Endothelial cell of hepatic sinusoid (primary cell): Measurements from ENCODE around the gene ESYT2.

Source experiments
- in situ Hi-C: cut with HindIII; loops from 2 replicates; pipeline ENCODE4 v1.10.0; 2017; ENCODE audit warnings: low sequenced_read_pairs

The ESYT2 gene

DNA sequence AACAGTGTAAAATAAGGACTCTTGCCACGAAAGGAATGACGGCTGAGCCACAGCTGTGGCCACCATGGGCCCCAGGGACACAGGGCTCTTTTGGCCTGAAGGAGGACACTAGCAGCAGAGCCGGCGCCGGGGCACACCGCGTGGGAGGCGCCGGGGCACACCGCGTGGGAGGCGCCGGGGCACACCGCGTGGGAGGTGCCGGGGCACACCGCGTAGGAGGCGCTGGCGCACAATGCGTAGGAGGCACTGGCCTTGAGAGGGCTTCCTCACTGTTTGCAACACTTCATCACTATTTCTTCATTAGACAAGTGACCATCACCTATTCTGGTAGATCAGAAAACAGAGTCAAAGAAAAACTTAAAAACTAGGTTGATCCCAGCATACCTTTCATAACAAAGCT lies 23.4 kb downstream of the ESYT2 start:
- in situ Hi-C loops: no loop called here

- in situ Hi-C loops: no loop called here
Observed at GRCh38 chr7:158805414-158805813, 23.9 kb downstream of the ESYT2 start.

- in situ Hi-C loops: no loop called here
Observed at GRCh38 chr7:158804335-158804734, 25.0 kb downstream of the ESYT2 start.

GRCh38 chr7:158803367-158803969 lies 25.8 kb downstream of the ESYT2 start:
- in situ Hi-C loops: no loop called here

DNA sequence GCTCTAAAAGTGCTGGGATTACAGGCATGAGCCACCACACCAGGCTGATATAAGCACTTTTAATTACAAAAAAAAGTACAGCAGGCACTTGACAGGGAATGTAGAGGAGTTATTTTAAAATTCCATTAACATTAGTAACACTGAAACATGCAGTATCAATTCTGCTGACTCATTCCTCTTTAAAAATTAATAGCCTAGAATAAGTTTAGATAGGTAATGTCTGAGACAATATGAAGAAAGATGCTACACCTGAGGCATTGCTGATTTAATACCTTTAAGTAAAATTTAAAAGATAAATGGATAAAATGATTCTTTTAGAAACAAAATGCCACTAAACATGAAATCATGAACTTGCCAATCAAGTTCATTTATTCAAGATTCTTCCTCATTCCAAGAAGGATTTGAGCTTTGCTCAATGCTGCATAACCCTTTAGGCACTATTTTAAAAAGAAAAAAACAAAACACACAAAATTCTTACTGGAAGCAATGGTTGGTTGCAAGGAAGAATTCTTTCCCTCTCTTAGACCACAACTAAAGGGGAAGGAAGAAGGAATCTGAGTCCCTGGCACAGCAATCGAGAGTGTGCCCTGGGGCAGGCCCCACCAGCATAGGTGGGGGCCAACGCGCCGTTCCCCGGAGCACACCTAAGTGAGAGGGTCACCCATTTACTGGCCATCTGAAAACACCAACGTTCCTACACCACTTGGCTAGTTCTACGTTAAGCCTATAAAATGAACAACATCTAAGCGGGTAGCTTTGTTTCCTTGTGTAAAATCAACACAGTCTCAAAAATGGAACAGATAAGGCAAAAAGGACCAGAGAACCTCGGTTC lies 26.6 kb downstream of the ESYT2 start:
- in situ Hi-C loops: no loop called here

DNA sequence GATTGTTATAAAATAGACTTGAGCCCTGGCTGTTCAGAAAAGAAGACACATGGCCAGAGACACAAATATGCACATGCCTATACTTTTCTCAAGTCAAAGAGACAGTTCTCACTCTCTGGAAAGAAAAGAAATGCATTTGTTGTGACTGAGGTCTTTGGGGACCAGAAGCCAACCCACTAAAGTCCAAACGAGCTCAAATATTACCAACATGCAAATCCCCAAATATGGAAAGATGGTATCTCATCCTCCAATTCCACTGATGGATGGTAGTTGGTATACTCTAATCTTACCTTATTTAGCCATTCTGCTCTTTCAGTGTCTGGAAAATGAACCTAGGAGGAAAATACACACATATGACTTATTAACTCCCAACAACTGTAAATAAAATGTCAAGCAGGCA lies 30.6 kb downstream of the ESYT2 start:
- in situ Hi-C loops: no loop called here

GRCh38 chr7:158796667-158797066 lies 32.6 kb downstream of the ESYT2 start:
- in situ Hi-C loops: no loop called here

- in situ Hi-C loops: no loop called here
Observed at GRCh38 chr7:158795272-158795671, 34.0 kb downstream of the ESYT2 start.

GRCh38 chr7:158791107-158791506 lies 38.2 kb downstream of the ESYT2 start:
- in situ Hi-C loops: no loop called here

- in situ Hi-C loops: no loop called here
Observed at GRCh38 chr7:158789842-158790241, 39.5 kb downstream of the ESYT2 start.

DNA sequence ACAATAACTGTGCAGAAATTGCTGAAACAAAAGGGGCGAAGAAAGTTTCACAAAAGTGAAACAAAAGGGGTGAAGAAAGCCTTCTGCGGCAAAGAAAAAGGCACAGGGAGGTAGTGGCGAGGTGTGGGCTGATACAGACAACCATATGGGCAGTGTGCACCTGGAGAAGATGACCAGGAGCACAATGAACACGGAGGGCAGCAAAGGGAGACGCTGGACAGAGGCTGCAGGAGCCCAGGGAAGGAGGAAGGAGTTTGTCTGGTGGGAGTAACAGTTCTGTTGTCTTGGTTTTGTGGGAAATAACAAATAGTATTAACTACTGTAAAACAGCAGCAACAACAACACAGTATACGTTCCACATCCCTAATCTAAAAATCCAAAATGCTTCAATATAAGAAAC lies 42.4 kb downstream of the ESYT2 start:
- in situ Hi-C loops: no loop called here

- in situ Hi-C loops: no loop called here
Observed at GRCh38 chr7:158784270-158784669, 45.0 kb downstream of the ESYT2 start.

- in situ Hi-C loops: no loop called here
Observed at GRCh38 chr7:158783595-158783994, 45.7 kb downstream of the ESYT2 start.

DNA sequence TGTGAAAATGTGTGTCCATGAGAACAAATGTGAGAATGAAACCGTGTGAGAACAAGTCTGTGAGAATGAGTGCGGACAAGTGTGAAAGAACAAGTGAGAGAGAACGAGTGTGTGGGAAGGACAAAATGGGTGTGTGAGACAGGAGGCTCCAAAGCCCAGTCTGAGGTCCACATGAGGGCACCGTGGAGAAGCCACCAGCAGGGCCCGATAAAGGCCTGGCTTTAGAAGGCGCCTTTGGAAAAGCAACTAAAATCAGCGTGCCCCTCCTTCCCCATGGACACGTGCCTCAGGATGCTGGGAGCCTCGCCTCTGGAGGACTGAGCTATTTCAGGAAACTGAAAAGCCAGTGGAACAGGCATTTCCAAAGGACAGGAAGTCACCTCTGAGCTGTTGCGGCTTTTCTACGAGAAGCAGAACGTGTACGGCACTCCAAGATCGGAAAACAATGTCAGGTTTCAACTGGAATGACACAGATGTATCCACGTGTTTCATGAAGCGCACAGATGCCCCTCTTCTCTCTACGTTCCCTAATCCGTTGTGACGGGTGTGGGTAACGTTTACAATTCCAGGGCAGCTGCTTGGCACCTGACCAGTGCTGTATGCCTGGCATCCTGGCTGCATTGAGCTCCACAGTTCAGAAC lies 46.4 kb downstream of the ESYT2 start:
- in situ Hi-C loops: no loop called here

- in situ Hi-C loops: no loop called here
Observed at GRCh38 chr7:158781974-158782664, 47.2 kb downstream of the ESYT2 start.

GRCh38 chr7:158781217-158781973 lies 47.9 kb downstream of the ESYT2 start:
- in situ Hi-C loops: no loop called here

GRCh38 chr7:158779061-158780000 lies 50.0 kb downstream of the ESYT2 start:
- in situ Hi-C loops: no loop called here

DNA sequence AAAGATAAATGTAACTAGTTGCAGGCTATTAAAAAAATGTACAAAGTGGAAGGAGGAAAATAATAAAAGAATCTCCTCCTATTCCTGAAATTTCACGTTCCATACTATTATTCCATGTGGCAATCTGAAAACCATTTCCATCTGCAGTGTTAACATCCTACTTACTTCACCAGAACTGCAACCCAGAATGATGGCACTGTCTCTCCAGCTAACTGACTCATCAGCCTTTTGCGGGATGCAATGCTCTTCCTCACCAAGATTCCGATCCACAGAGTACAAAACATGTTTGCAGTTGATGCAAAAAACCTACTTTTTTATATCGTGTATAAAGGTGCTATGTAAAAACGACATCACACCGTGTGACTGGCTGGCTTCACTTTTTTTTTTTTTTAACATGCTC lies 50.8 kb downstream of the ESYT2 start:
- in situ Hi-C loops: no loop called here

DNA sequence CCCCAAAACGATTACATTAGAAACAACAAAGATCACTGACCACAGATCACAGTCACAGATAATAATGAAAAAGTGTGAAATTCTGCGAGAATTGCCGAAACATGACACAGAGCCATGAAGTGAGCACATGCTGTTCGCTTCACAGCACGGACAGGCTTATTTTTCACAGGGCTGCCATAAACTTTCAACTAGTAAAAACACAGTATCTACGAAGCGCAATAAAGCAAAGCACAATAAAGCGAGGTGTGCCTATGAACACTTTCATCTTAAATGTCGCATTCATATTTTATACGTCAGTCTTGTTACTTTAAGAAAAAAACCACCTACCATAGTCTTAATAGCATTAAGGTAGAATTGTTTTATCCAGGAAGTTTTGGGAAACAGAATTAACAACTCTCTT lies 51.5 kb downstream of the ESYT2 start:
- in situ Hi-C loops: no loop called here

- in situ Hi-C loops: no loop called here
Observed at GRCh38 chr7:158776474-158776873, 52.8 kb downstream of the ESYT2 start.
